AG04449 (cell line): ENCODE data around the gene RAD23A.

Experiments used
- CTCF ChIA-PET: fragments of 350-600 bp; formaldehyde crosslinking; extraction: SDS; loops from one replicate; lab custom pipeline; 2021; ENCODE audit warnings: antibody characterized with exemption; lab: Yijun Ruan, JAX
- POLR2A ChIA-PET: fragments of 400-600, 350-600 bp; formaldehyde crosslinking; extraction: SDS; loops from one replicate; lab custom pipeline; 2020; ENCODE audit warnings: antibody characterized with exemption, inconsistent platforms; lab: Yijun Ruan, JAX
- DNase-seq: peaks from one replicate; pipeline ENCODE4 v3.0.0-alpha.2; 2010; ENCODE audit warnings: low read depth, low spot score
- H3K4me3 ChIP-seq: 2 replicates; pipeline ENCODE4 v1.5.1; 2011; ENCODE audit warnings: low read depth, mild to moderate bottlenecking, control low read depth, low read length
- CTCF ChIP-seq: IDR thresholded peaks from one replicate; pipeline ENCODE4 v1.5.1; 2011; ENCODE audit warnings: mild to moderate bottlenecking, moderate library complexity, low read length, control low read depth, inconsistent platforms; ENCODE audit not compliant: insufficient read depth; ENCODE audit errors: missing control alignments

RAD23A gene

GRCh38 chr19:12945479-12946091 is at the start of gene RAD23A:
RAD23A (plus strand) TSS chr19:12945862; CDS start chr19:12945949, 87 bp downstream.
- peak; percentile 79 for DNase-seq
- CTCF ChIA-PET: interaction anchor here (4.0 kb wide), 1 partner anchor 19 kb away, joined by 29 read pairs; no protein-coding TSS in a partner anchor
- H3K4me3 ChIP-seq: peak within 1 kb of the TSS; percentile 80
- no peak for TF ChIP-seq CTCF
- POLR2A ChIA-PET: interaction anchor here (0.7 to 1.5 kb wide), 4 partner anchors 10 to 264 kb away, joined by 3 to 9 read pairs (median 4); partner anchors contain the start of gene JUNB

GRCh38 chr19:12896460-12896859 is 49.2 kb upstream of the RAD23A start:
- no peak for DNase-seq
- TF ChIP-seq CTCF: no peak
- CTCF ChIA-PET: interaction anchor here (0.8 to 0.9 kb wide), 2 partner anchors 16 to 49 kb away, joined by 3 to 4 read pairs; no protein-coding TSS in a partner anchor
- H3K4me3 ChIP-seq: no peak overlapping the region
- POLR2A ChIA-PET: interaction anchor here (0.6 kb wide), 1 partner anchor 21 kb away, joined by 5 read pairs; no protein-coding TSS in a partner anchor

GRCh38 chr19:12899891-12900518 is 45.7 kb upstream of the RAD23A start:
- ChIA-PET CTCF (interaction anchor here (1.2 to 1.3 kb wide), 2 partner anchors 12 to 18 kb away, joined by 3 to 5 read pairs; no protein-coding TSS in a partner anchor), POLR2A (no interaction called here)
- no peak overlapping the region for H3K4me3 ChIP-seq
- no peak for DNase-seq
- TF ChIP-seq CTCF: no peak

- ChIA-PET POLR2A (interaction anchor here (1.0 kb wide), 1 partner anchor 12 kb away, joined by 3 read pairs; the partner anchor contains the start of gene SYCE2), CTCF (no interaction called here)
- DNase-seq: no peak
- H3K4me3 ChIP-seq: no peak overlapping the region
- no peak for TF ChIP-seq CTCF
Observed at GRCh38 chr19:12907166-12907565, 38.5 kb upstream of the RAD23A start.

GRCh38 chr19:12912571-12912970 is 33.1 kb upstream of the RAD23A start:
- POLR2A ChIA-PET: no interaction called here
- no peak overlapping the region for H3K4me3 ChIP-seq
- no peak for DNase-seq
- TF ChIP-seq CTCF: no peak
- CTCF ChIA-PET: interaction anchor here (0.9 to 1.3 kb wide), 3 partner anchors 13 to 22 kb away, joined by 3 to 5 read pairs (median 3); no protein-coding TSS in a partner anchor
